Mammary epithelial cell (primary cell): ENCODE data around the gene ATP1A1.

Source experiments
- CTCF ChIP-seq, 2 donors: IDR thresholded peaks in 1 of 2; conservative IDR thresholded peaks in 1 of 2; 2 replicates each; pipeline ENCODE4 v1.5.1; 2011 to 2012; ENCODE audit warnings: inconsistent platforms in 2 of 2, low read length in 2 of 2, mild to moderate bottlenecking in 2 of 2, control low read depth in 1 of 2, low read depth in 1 of 2; ENCODE audit not compliant: insufficient read depth in 1 of 2; ENCODE audit errors: extremely low read depth in 1 of 2
- EZH2 ChIP-seq: IDR thresholded peaks from 2 replicates; pipeline ENCODE4 v1.6.1; 2012; ENCODE audit warnings: low read length, inconsistent platforms, borderline replicate concordance

- no peak for TF ChIP-seq EZH2
- no peak for TF ChIP-seq CTCF (conservative IDR thresholded peaks at IDR 0.05 in 1 of 2, IDR thresholded peaks at IDR 0.05 in 1 of 2; ENCODE audit: extremely low read depth in 1 of 2, insufficient read depth in 1 of 2, low read depth in 1 of 2, low read length in 2 of 2)
These were observed 72.5 kb downstream of the ATP1A1 start for GRCh38 chr1:116445534-116445933.
